T-helper 2 cell treated with Interferon-gamma antibody and Interleukin-4, amounts not matched to agents 5 μg/mL and 100 μg/mL, for 36 hours (primary cell): Measurements from ENCODE around the gene NXPE4.
"Not testable (repeated sequence)": the region's sequence is repeated elsewhere in the genome, so short reads cannot be mapped to it uniquely, and the experiment has no call there.

Experiments used
- DNase-seq: peaks from one replicate; pipeline ENCODE4 v3.0.0; 2021; ENCODE audit warnings: low spot score
- H3K27ac Mint-ChIP-seq: one replicate; pipeline ENCODE4 v1.8.0; 2021; ENCODE audit warnings: mild to moderate bottlenecking, mixed read lengths
- H3K27me3 Mint-ChIP-seq: one replicate; pipeline ENCODE4 v1.8.0; 2021; ENCODE audit warnings: low read depth, mixed read lengths
- H3K36me3 Mint-ChIP-seq: one replicate; pipeline ENCODE4 v1.8.0; 2021; ENCODE audit warnings: low read depth, mixed read lengths
- H3K4me1 Mint-ChIP-seq: one replicate; pipeline ENCODE4 v1.8.0; 2021; ENCODE audit warnings: low read depth, mixed read lengths
- H3K4me3 Mint-ChIP-seq: one replicate; pipeline ENCODE4 v1.8.0; 2022; ENCODE audit warnings: mild to moderate bottlenecking, moderate library complexity, mixed read lengths
- H3K9me3 Mint-ChIP-seq: one replicate; pipeline ENCODE4 v1.8.0; 2021; ENCODE audit warnings: mixed read lengths

Gene NXPE4

DNA sequence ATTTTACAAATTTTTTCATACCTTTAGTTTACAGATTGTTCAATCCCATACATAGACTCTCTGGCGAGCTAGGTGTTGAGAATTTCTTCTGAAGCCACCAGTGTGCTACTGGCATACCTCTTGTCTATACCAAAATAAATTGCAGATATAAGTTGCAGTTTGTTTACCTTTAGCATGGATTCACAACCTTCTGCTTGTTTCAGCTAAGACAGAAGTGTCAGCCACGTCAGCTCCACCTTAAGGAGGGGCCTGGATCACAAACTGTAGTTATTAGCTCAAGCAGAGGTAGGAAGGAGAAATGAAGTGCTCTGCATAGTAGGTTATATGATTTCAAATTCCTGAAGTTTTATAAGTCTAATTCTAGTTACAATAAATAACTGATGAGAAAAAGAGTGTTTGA is at the start of gene NXPE4:
NXPE4 (minus strand) TSS at position 216 of the 400 bp plus-strand sequence. CDS start 1,027 bp downstream, outside the sequence.
- Mint-ChIP-seq H3K27ac (no peak within 1 kb of the TSS), H3K9me3 (no peaks in the 10 kb centered on the region), H3K36me3 (no peaks in the 10 kb centered on the region), H3K4me1 (no peaks in the 10 kb centered on the region), H3K4me3 (no peak within 1 kb of the TSS), H3K27me3 (peaks cover 2% of the 10 kb centered on the region)
- no peak for DNase-seq

DNA sequence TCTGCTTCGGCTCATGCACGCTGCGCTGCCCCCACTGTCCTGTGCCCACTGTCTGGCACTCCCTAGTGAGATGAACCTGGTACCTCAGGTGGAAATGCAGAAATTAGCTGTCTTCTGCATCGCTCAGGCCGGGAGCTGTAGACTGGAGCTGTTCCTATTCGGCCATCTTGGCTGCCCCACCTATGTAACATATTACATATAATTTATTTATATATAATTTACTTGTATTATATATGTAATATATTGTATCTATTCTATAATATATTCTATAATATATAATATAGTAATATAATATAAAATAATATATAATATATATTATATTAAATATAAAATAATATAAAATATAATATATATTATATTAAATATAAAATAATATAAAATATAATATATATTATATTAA is 43.9 kb upstream of the NXPE4 start:
- not testable (repeated sequence) for H3K36me3 Mint-ChIP-seq, DNase-seq, H3K4me3 Mint-ChIP-seq, H3K27me3 Mint-ChIP-seq, H3K27ac Mint-ChIP-seq, H3K4me1 Mint-ChIP-seq, H3K9me3 Mint-ChIP-seq

DNA sequence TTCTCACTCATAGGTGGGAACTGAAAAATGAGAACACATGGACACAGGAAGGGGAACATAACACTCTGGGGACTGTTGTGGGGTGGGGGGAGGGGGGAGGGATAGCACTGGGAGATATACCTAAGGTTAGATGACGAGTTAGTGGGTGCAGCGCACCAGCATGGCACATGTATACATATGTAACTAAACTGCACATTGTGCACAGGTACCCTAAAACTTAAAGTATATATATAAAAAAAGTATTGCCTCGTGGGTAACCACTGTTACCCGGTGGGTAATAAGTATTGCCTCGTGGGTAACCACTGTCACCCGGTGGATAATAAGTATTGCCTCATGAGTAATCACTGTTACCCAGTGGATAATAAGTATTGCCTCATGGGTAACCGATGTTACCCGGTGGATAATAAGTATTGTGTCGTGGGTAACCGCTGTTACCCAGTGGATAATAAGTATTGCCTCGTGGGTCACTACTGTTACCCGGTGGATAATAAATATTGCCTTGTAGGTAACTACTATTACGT is 35.9 kb upstream of the NXPE4 start:
- H3K27me3 Mint-ChIP-seq, H3K27ac Mint-ChIP-seq, H3K4me1 Mint-ChIP-seq, H3K36me3 Mint-ChIP-seq, H3K4me3 Mint-ChIP-seq, H3K9me3 Mint-ChIP-seq: not testable (repeated sequence)
- DNase-seq, result peak; percentile 5

DNA sequence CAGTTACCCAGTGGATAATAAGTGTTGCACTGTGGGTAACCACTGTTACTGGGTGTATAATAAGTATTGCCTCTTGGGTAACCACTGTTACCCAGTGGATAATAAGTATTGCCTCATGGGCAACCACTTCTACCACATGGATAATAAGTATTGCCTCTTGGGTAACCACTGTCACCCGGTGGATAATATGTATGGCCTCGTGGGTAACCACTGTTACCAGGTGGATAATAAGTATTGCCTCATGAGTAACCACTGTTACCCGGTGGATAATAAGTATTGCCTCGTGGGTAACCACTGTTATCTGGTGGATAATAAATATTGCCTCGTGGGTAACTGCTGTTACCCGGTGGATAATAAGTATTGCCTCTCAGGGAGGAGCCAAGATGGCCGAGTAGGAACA is 29.7 kb upstream of the NXPE4 start:
- Mint-ChIP-seq H3K27me3 (no peaks in the 10 kb centered on the region), H3K36me3 (no peaks in the 10 kb centered on the region), H3K9me3 (peaks cover 5% of the 10 kb centered on the region), H3K27ac (no peak overlapping the region), H3K4me3 (no peak overlapping the region), H3K4me1 (no peaks in the 10 kb centered on the region)
- DNase-seq, result no peak

DNA sequence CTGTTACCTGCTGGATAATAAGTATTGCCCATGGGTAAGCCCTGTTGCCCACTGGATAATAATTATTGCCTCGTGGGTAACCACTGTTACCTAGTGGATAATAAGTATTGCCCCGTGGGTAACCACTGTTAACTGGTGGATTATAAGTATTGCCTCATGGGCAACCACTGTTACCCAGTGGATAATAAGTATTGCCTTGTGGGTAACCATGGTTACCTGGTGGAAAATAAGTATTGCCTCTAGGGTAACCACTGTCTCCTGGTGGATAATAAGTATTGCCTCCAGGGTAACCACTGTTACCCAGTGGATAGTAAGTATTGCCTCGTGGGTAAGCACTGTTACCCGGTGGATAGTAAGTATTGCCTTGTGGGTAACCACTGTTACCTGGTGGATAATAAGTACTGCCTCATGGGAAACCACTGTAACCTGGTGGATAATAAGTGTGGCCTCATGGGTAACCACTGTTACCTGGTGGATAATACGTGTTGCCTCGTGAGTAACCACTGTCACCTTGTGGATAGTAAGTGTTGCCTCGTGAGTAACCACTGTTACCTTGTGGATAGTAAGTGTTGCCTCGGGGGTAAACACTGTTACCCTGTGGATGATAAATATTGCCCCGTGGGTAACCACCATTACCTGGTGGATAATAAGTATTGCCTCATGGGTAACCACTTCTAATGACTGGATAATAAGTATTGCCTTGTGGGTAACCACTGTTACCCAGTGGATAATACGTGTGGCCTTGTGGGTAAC is 29.0 kb upstream of the NXPE4 start:
- H3K4me3 Mint-ChIP-seq, result no peak overlapping the region
- no peak overlapping the region for H3K27ac Mint-ChIP-seq
- no peaks in the 10 kb centered on the region for H3K27me3 Mint-ChIP-seq
- peaks cover 9% of the 10 kb centered on the region for H3K9me3 Mint-ChIP-seq
- DNase-seq, result no peak
- no peaks in the 10 kb centered on the region for H3K36me3 Mint-ChIP-seq
- no peaks in the 10 kb centered on the region for H3K4me1 Mint-ChIP-seq

- DNase-seq, result no peak
- Mint-ChIP-seq H3K36me3 (no peaks in the 10 kb centered on the region), H3K9me3 (peaks cover 9% of the 10 kb centered on the region), H3K27ac (no peak overlapping the region), H3K27me3 (no peaks in the 10 kb centered on the region), H3K4me3 (no peak overlapping the region), H3K4me1 (no peaks in the 10 kb centered on the region)
Observed at GRCh38 chr11:114623720-114624119, 28.1 kb upstream of the NXPE4 start.

DNA sequence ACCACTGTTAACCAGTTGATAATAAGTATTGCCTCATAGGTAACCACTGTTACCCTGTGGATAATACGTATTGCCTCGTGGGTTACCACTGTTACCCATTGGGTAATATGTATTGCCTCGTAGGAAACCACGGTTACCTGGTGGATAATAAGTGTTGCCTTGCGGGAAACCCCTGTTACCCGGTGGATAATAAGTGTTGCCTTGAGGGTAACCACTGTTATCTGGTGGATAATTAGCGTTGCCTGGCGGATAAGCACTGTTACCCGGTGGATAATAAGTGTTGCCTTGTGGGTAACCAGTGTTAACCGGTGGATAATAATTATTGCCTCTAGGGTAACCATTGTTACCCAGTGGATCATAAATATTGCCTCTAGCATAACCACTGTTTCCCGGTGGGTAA is 27.3 kb upstream of the NXPE4 start:
- DNase-seq, result no peak
- H3K4me3 Mint-ChIP-seq, result no peak overlapping the region
- no peaks in the 10 kb centered on the region for H3K27me3 Mint-ChIP-seq
- no peak overlapping the region for H3K27ac Mint-ChIP-seq
- no peaks in the 10 kb centered on the region for H3K36me3 Mint-ChIP-seq
- H3K4me1 Mint-ChIP-seq, result no peaks in the 10 kb centered on the region
- H3K9me3 Mint-ChIP-seq, result peaks cover 12% of the 10 kb centered on the region

- Mint-ChIP-seq H3K4me1 (no peaks in the 10 kb centered on the region), H3K36me3 (no peaks in the 10 kb centered on the region), H3K27me3 (no peaks in the 10 kb centered on the region), H3K27ac (no peak overlapping the region), H3K4me3 (no peak overlapping the region), H3K9me3 (peaks cover 12% of the 10 kb centered on the region)
- DNase-seq, result no peak
Observed at GRCh38 chr11:114621950-114622809, 26.6 kb upstream of the NXPE4 start.

DNA sequence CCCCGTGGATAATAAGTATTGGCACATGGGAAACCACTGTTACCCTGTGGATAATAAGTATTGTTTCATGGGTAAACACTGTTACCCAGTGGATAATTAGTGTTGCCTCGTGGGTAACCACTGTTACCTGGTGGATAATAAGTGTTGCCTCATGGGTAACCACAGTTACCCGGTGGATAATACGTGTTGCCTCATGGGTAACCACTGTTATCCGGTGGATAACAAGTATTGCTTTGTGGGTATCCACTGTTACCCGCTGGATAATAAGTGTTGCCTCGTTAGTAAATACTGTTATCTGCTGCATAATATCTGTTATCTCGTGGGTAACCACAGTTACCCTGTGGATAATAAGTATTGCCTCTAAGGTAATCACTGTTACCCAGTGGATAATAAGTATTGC is 25.5 kb upstream of the NXPE4 start:
- Mint-ChIP-seq H3K36me3 (no peaks in the 10 kb centered on the region), H3K27ac (no peak overlapping the region), H3K4me1 (no peaks in the 10 kb centered on the region), H3K9me3 (peaks cover 12% of the 10 kb centered on the region), H3K27me3 (no peaks in the 10 kb centered on the region), H3K4me3 (no peak overlapping the region)
- no peak for DNase-seq

DNA sequence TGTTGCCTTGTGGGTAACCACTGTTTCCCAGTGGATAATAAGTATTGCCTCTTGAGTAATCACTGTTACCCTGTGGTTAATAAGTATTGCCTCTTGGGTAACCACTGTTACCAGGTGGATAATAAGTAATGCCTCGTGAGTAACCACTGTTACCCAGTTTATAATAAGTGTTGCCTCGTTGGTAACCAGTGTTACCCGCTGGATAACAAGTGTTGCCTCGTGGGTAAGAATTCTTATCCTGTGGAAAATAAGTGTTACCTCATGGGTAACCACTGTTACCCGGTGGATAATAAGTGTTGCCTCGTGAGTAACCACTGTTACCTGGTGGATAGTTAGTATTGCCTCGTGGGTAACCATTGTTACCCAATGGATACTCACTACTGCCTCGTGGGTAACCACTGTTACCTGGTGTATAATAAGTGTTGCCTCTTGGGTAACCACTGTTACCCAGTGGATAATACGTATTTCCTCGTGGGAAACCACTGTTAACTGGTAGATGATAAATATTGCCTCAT is 24.1 kb upstream of the NXPE4 start:
- no peaks in the 10 kb centered on the region for H3K27me3 Mint-ChIP-seq
- H3K36me3 Mint-ChIP-seq, result no peaks in the 10 kb centered on the region
- no peak overlapping the region for H3K4me3 Mint-ChIP-seq
- H3K27ac Mint-ChIP-seq, result no peak overlapping the region
- peaks cover 12% of the 10 kb centered on the region for H3K9me3 Mint-ChIP-seq
- H3K4me1 Mint-ChIP-seq, result no peaks in the 10 kb centered on the region
- no peak for DNase-seq

- Mint-ChIP-seq H3K27me3 (no peaks in the 10 kb centered on the region), H3K36me3 (no peaks in the 10 kb centered on the region), H3K9me3 (peaks cover 19% of the 10 kb centered on the region), H3K27ac (no peak overlapping the region), H3K4me1 (no peaks in the 10 kb centered on the region), H3K4me3 (no peak overlapping the region)
- no peak for DNase-seq
Observed at GRCh38 chr11:114618139-114618538, 22.6 kb upstream of the NXPE4 start.

DNA sequence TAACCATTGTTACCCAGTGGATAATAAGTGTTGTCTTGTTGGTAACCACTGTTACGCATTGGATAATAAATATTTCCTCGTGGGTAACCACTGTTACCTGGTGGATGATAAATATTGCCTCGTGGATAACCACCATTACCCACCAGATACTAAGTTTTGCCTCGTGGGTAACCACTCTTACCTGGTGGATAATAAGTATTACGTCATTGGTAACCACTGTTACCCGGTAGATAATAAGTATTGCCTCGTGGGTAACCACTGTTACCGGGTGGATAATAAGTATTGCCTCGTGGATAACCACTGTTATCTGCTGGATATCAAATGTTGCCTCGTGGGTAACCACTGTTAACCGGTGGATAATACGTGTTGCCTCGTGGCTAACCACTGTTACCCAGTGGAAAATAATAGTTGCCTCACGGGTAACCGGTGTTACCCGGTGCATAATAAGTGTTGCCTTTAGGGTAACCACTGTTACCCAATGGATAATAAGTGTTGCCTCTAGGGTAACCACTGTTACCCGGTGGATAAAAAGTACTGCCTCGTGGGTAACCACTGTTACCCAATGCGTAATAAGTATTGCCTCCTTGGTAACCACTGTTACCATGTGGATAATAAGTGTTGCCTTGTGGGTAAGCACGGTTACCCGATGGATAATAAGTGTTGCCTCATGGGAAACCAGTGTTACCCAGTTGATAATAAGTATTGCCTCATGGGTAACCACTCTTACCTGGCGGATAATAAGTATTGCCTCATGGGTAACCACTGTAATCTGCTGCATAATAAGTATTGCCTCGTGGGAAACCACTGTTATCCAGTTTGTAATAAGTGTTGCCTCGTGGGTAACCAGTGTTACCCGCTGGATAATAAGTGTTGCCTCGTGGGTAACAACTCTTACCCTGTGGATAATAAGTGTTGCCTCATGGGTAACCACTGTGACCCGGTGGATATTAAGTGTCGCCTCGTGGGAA is 21.9 kb upstream of the NXPE4 start:
- Mint-ChIP-seq H3K27me3 (no peaks in the 10 kb centered on the region), H3K4me3 (no peak overlapping the region), H3K36me3 (no peaks in the 10 kb centered on the region), H3K27ac (no peak overlapping the region), H3K4me1 (no peaks in the 10 kb centered on the region), H3K9me3 (peaks cover 19% of the 10 kb centered on the region)
- no peak for DNase-seq

DNA sequence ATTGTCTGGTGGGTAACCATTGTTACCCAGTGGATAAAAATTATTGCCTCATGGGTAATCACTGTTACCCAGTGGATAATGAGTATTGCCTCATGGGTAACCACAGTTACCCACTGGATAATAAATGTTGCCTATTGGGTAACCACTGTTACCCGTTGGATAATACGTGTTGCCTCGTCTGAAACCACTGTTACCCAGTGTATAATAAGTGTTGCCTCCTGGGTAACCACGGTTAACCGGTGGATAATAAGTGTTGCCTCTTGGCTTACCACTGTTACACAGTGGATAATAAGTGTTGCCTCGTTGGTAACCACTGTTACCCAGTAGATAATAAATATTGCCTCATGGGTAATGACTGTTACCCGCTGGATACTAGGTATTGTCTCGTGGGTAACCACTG is 20.9 kb upstream of the NXPE4 start:
- no peaks in the 10 kb centered on the region for H3K36me3 Mint-ChIP-seq
- no peak for DNase-seq
- H3K27me3 Mint-ChIP-seq, result no peaks in the 10 kb centered on the region
- H3K4me3 Mint-ChIP-seq, result no peak overlapping the region
- no peak overlapping the region for H3K27ac Mint-ChIP-seq
- H3K4me1 Mint-ChIP-seq, result no peaks in the 10 kb centered on the region
- peaks cover 25% of the 10 kb centered on the region for H3K9me3 Mint-ChIP-seq
